Activated CD4-positive, alpha-beta T cell treated with anti-CD3 and anti-CD28 coated beads, Interleukin-2, amount 10 ng/mL, durations not matched to agents 24 days and 14 days (primary cell): ENCODE data around the gene BACH2. TPM values are rescaled to one million over a fixed set of nuclear protein-coding genes. Genes with fewer than 3 reads are reported as not detected.

Source experiments
- DNase-seq: peaks from one replicate; pipeline ENCODE4 v3.0.0; 2022
- H3K27ac Mint-ChIP-seq: one replicate; pipeline ENCODE4 v1.8.0; 2022; ENCODE audit warnings: mild to moderate bottlenecking, mixed read lengths
- H3K27me3 Mint-ChIP-seq: one replicate; pipeline ENCODE4 v1.8.0; 2022; ENCODE audit warnings: mixed read lengths
- H3K36me3 Mint-ChIP-seq: one replicate; pipeline ENCODE4 v1.8.0; 2022; ENCODE audit warnings: low read depth, mild to moderate bottlenecking, mixed read lengths
- H3K4me1 Mint-ChIP-seq: one replicate; pipeline ENCODE4 v1.8.0; 2021; ENCODE audit warnings: mixed read lengths
- H3K4me3 Mint-ChIP-seq: one replicate; pipeline ENCODE4 v1.8.0; 2022; ENCODE audit warnings: mild to moderate bottlenecking, moderate library complexity, mixed read lengths
- H3K9me3 Mint-ChIP-seq: one replicate; pipeline ENCODE4 v1.8.0; 2021; ENCODE audit warnings: mixed read lengths
- intact Hi-C: fragments of 100-400 bp; cut with micrococcal nuclease; formaldehyde crosslinking; loops from one replicate; pipeline ENCODE4 v1.15.1; 2023
- total RNA-seq: library from RNA; stranded (reverse); gene quantifications from 2 replicates; pipeline ENCODE4 v1.2.3, GENCODE V29; 2022

The BACH2 gene
- total RNA-seq, 1 donor from 2014 or later = 69.2 TPM

DNA sequence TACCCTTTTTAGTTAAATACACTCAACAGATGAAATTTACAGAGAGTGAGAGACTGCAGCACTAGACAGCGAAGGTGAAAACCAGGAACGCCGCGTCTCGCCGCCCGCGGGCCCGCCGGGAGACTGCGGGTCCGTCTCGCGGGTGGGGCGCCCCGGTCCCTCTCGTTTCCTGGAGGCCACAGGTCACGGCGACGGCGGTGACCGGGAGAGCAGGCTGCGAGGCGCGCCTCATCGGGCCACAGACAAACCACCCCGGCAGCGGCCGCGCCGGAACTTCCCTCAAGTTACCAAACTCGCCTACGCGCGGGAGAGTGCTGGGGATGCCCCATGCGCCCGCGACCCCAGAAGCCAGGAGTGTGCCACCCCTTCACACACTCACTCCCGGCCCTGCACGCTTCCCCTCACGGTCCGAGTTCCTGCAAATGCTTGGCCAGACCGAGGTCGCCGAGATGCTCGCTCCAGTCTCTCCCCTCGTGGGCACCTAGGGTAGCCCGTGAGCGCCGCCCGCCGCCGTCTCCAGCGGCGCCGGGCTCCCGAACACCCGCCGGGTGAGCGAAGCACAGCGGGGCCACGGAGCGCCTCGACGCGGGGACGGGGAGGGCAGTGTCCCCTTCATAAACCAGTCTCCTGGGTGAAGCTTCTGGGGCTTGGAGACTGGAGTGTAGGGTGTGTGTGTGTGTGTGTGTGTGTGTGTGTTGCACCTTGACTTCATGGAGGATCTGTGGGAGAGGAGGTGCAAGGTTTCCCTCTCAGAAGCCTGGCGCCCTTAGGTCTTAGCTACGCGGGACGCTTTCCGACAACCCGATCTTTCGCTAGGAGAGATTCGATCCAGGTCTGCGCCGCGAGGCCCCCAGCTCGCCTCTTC lies 1.4 kb downstream of the BACH2 start:
- Mint-ChIP-seq H3K4me1 (peaks cover 51% of the 10 kb centered on the region), H3K36me3 (peaks cover 39% of the 10 kb centered on the region), H3K27me3 (peaks cover 20% of the 10 kb centered on the region), H3K9me3 (no peaks in the 10 kb centered on the region), H3K27ac (peak overlapping the region; percentile 95), H3K4me3 (peak overlapping the region; percentile 94)
- intact Hi-C loops = loop anchor here (2.0 to 5.0 kb wide), 2 partner anchors 184 to 292 kb away; partner anchors contain the start of gene MAP3K7
- peak; percentile 90 for DNase-seq

DNA sequence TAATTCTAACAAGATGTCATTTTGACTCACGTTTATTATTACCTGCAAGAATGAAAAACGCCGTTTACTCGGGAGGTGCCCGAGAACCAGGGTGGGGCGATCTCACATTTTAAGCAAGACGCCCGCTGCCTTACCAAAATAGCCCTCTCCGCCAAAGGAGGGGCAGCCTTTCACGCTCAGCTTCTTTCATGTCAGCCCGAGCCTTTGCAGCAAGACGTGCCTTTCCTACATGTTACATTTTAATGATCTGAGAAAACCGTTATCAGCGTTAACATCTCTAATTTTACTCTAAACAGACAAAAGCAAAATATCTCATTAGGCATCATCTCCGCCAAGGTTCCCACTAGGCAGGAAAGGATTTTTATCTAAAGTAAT lies 2.0 kb downstream of the BACH2 start:
- peaks cover 45% of the 10 kb centered on the region for H3K36me3 Mint-ChIP-seq
- peak overlapping the region; percentile 94 for H3K4me3 Mint-ChIP-seq
- H3K4me1 Mint-ChIP-seq = peaks cover 48% of the 10 kb centered on the region
- peak overlapping the region; percentile 95 for H3K27ac Mint-ChIP-seq
- intact Hi-C loops = loop anchor here (2.0 kb wide), 1 partner anchor 184 kb away; no protein-coding TSS in a partner anchor
- H3K27me3 Mint-ChIP-seq = peaks cover 14% of the 10 kb centered on the region
- peak; percentile 84 for DNase-seq
- H3K9me3 Mint-ChIP-seq = peaks cover under 1% of the 10 kb centered on the region

- Mint-ChIP-seq H3K4me3 (peak overlapping the region; percentile 94), H3K36me3 (peaks cover 51% of the 10 kb centered on the region), H3K9me3 (peaks cover 3% of the 10 kb centered on the region), H3K27ac (peak overlapping the region; percentile 95), H3K4me1 (peaks cover 52% of the 10 kb centered on the region), H3K27me3 (peaks cover 10% of the 10 kb centered on the region)
- peak; percentile 62 for DNase-seq
- intact Hi-C loops = loop anchor here (2.0 kb wide), 1 partner anchor 185 kb away; no protein-coding TSS in a partner anchor
These were observed 2.6 kb downstream of the BACH2 start for GRCh38 chr6:90294008-90294511.

DNA sequence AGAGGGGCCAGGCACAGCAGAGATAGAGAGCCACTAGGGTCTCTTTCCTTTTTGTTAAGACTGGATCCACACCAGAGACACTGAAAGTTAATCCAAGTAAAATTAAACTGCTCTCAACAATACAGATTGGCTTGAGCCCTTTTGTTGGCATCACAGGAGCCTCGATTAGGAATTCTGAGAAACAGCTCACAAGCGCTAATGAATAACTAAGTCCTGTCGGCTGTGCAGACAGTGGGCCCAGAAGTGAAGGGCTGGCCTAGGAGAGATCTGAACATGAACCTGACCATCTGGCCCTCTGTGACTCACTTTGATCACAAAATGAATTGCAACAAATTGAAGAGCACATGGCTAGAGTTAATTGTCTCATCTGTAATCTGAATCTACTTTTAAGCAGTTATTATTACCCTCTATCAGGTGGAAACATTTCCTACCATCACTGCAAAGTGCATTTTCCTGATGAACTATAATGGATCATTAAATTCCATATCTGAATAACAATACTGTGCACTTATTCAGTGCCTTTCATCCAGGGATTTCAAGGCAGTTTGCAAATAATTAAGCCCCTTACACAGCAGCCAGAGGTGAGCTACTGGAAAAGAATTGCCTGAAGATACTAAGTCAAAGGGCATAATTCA lies 3.2 kb downstream of the BACH2 start:
- Mint-ChIP-seq H3K4me3 (peak overlapping the region; percentile 94), H3K27me3 (peaks cover 5% of the 10 kb centered on the region), H3K27ac (peak overlapping the region; percentile 95), H3K4me1 (peaks cover 58% of the 10 kb centered on the region), H3K36me3 (peaks cover 57% of the 10 kb centered on the region), H3K9me3 (peaks cover 3% of the 10 kb centered on the region)
- intact Hi-C loops = no loop called here
- no peak for DNase-seq

- Mint-ChIP-seq H3K4me1 (peaks cover 75% of the 10 kb centered on the region), H3K27me3 (no peaks in the 10 kb centered on the region), H3K9me3 (peaks cover 3% of the 10 kb centered on the region), H3K27ac (peak overlapping the region; percentile 95), H3K4me3 (peak overlapping the region; percentile 94), H3K36me3 (peaks cover 74% of the 10 kb centered on the region)
- no peak for DNase-seq
- intact Hi-C loops = no loop called here
These were observed 5.1 kb downstream of the BACH2 start for GRCh38 chr6:90291565-90291964.

DNA sequence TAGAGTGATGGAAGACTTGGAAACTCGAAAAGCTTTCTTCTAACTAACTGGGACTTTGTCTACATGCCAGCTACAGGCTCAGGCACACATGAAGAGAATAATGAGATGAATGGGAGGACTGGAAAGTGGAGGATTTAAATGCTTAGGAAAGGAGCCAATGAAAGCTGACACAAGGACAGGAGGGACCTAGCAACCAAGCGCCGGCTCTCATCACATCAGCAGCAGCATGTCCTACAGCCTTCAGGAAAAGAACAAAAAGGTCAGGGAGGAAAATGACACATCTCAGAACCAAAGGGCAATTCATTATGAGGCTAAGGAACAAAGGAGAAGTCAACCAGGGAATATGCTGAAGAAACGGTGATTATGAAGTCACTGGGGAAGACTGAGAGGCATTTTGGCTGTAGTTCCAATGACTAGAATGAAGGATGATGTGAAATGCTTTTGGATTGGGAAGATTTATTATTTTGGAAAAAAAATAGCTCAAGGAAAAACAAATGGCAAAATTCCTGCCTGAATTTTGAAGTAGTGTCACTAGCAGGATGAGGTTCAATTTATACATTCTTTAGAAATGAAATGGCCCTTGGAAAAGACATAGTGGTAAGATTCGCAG lies 5.7 kb downstream of the BACH2 start:
- peak; percentile 37 for DNase-seq
- H3K36me3 Mint-ChIP-seq = peaks cover 74% of the 10 kb centered on the region
- peaks cover 79% of the 10 kb centered on the region for H3K4me1 Mint-ChIP-seq
- H3K4me3 Mint-ChIP-seq = peak overlapping the region; percentile 94
- intact Hi-C loops = no loop called here
- no peaks in the 10 kb centered on the region for H3K27me3 Mint-ChIP-seq
- H3K9me3 Mint-ChIP-seq = peaks cover 3% of the 10 kb centered on the region
- H3K27ac Mint-ChIP-seq = peak overlapping the region; percentile 95

GRCh38 chr6:90289902-90290301 lies 6.7 kb downstream of the BACH2 start:
- Mint-ChIP-seq H3K36me3 (peaks cover 74% of the 10 kb centered on the region), H3K27me3 (no peaks in the 10 kb centered on the region), H3K27ac (no peak overlapping the region), H3K4me1 (peaks cover 89% of the 10 kb centered on the region), H3K4me3 (no peak overlapping the region), H3K9me3 (peaks cover 3% of the 10 kb centered on the region)
- no peak for DNase-seq
- intact Hi-C loops = loop anchor here (10.0 kb wide), 1 partner anchor 465 kb away; the partner anchor contains the start of gene CASP8AP2

DNA sequence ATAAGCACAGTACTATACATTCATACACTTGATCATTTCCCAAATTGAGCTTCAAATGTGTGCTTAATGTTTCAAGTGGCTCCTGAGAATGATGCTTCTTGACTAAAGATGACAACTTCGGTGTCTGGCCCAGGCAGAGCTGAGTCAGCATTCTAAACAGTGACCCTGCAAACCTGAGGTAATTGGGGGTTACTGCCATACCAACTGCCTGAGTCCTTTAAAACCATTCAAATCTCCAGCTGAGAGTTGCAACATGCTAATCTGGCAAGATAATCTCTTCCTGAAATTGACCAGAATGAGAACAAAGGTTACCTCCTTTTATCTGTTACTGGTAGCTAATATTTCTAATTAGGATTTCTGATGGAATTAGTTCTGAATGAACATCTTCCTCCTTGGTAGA lies 8.2 kb downstream of the BACH2 start:
- intact Hi-C loops = loop anchor here (10.0 kb wide), 1 partner anchor 464 kb away; the partner anchor contains the start of gene CASP8AP2
- H3K9me3 Mint-ChIP-seq = peaks cover 3% of the 10 kb centered on the region
- peaks cover 65% of the 10 kb centered on the region for H3K36me3 Mint-ChIP-seq
- DNase-seq = peak; percentile 59
- no peak overlapping the region for H3K4me3 Mint-ChIP-seq
- H3K4me1 Mint-ChIP-seq = peaks cover 86% of the 10 kb centered on the region
- H3K27ac Mint-ChIP-seq = no peak overlapping the region
- H3K27me3 Mint-ChIP-seq = no peaks in the 10 kb centered on the region

- intact Hi-C loops = loop anchor here (1.0 to 10.0 kb wide), 4 partner anchors 106 to 462 kb away; partner anchors contain the start of gene CASP8AP2
- H3K4me3 Mint-ChIP-seq = peak overlapping the region; percentile 50
- H3K27me3 Mint-ChIP-seq = no peaks in the 10 kb centered on the region
- peak overlapping the region; percentile 75 for H3K27ac Mint-ChIP-seq
- H3K36me3 Mint-ChIP-seq = peaks cover 66% of the 10 kb centered on the region
- H3K9me3 Mint-ChIP-seq = peaks cover 3% of the 10 kb centered on the region
- peak; percentile 87 for DNase-seq
- peaks cover 82% of the 10 kb centered on the region for H3K4me1 Mint-ChIP-seq
These were observed 9.7 kb downstream of the BACH2 start for GRCh38 chr6:90286884-90287488.

GRCh38 chr6:90285611-90286381 lies 10.8 kb downstream of the BACH2 start:
- peak; percentile 87 for DNase-seq
- intact Hi-C loops = loop anchor here (1.0 to 10.0 kb wide), 5 partner anchors 112 to 461 kb away; partner anchors contain the start of gene CASP8AP2
- Mint-ChIP-seq H3K36me3 (peaks cover 59% of the 10 kb centered on the region), H3K9me3 (peaks cover 3% of the 10 kb centered on the region), H3K27ac (peak overlapping the region; percentile 94), H3K27me3 (no peaks in the 10 kb centered on the region), H3K4me1 (peaks cover 81% of the 10 kb centered on the region), H3K4me3 (peak overlapping the region; percentile 87)

- intact Hi-C loops = loop anchor here (1.0 to 10.0 kb wide), 4 partner anchors 112 to 460 kb away; partner anchors contain the start of gene CASP8AP2
- peak overlapping the region; percentile 87 for H3K4me3 Mint-ChIP-seq
- H3K36me3 Mint-ChIP-seq = peaks cover 52% of the 10 kb centered on the region
- peaks cover 78% of the 10 kb centered on the region for H3K4me1 Mint-ChIP-seq
- peaks cover 3% of the 10 kb centered on the region for H3K9me3 Mint-ChIP-seq
- H3K27ac Mint-ChIP-seq = peak overlapping the region; percentile 94
- no peaks in the 10 kb centered on the region for H3K27me3 Mint-ChIP-seq
- peak; percentile 78 for DNase-seq
These were observed 11.6 kb downstream of the BACH2 start for GRCh38 chr6:90285042-90285481.

DNA sequence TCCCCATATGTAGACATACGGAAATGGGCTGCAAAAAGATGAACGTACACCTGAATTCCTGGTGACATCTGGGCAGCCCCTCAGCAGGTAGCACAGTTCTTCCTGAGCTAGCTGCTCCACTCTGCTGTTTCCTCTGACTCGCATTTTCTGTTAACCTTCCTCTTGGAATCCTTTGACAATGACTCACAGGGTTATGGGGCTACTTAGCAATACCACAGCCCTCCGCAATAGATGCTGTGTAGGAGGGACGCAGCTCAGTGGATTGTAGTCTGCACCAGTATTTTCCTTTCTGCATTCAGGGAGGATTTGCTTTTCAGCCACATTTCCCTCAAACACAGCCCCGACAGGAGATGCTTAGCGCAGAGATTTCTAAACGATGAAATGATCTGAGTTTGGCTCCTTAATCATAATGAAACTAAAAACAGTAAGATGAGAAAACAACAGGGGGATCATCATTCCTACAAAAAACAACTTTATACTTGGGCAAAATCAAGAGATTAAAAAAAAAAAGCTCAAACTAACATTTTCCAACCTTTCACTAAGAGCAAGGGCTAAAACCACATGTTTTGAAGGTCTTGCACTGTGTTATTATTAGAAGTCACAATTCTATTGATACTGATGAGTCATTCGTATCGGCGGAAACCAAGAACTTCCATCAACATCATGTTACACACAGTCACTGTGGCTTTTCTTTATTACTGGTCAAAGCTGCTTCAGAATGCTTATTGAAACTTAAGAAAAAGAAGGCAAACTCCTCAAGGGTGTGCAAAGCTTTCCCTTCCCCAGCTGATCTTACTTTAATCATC lies 12.2 kb downstream of the BACH2 start:
- peak overlapping the region; percentile 94 for H3K27ac Mint-ChIP-seq
- H3K27me3 Mint-ChIP-seq = no peaks in the 10 kb centered on the region
- intact Hi-C loops = loop anchor here (1.0 to 10.0 kb wide), 17 partner anchors 10 to 460 kb away; partner anchors contain the start of genes BACH2 and CASP8AP2
- peaks cover 79% of the 10 kb centered on the region for H3K4me1 Mint-ChIP-seq
- peaks cover under 1% of the 10 kb centered on the region for H3K9me3 Mint-ChIP-seq
- peaks cover 46% of the 10 kb centered on the region for H3K36me3 Mint-ChIP-seq
- H3K4me3 Mint-ChIP-seq = peak overlapping the region; percentile 87
- DNase-seq = peak; percentile 86
